ENCODE results near the gene ADGB.
"Not testable (repeated sequence)": the region's sequence is repeated elsewhere in the genome, so short reads cannot be mapped to it uniquely, and the experiment has no call there.

The ADGB gene

DNA sequence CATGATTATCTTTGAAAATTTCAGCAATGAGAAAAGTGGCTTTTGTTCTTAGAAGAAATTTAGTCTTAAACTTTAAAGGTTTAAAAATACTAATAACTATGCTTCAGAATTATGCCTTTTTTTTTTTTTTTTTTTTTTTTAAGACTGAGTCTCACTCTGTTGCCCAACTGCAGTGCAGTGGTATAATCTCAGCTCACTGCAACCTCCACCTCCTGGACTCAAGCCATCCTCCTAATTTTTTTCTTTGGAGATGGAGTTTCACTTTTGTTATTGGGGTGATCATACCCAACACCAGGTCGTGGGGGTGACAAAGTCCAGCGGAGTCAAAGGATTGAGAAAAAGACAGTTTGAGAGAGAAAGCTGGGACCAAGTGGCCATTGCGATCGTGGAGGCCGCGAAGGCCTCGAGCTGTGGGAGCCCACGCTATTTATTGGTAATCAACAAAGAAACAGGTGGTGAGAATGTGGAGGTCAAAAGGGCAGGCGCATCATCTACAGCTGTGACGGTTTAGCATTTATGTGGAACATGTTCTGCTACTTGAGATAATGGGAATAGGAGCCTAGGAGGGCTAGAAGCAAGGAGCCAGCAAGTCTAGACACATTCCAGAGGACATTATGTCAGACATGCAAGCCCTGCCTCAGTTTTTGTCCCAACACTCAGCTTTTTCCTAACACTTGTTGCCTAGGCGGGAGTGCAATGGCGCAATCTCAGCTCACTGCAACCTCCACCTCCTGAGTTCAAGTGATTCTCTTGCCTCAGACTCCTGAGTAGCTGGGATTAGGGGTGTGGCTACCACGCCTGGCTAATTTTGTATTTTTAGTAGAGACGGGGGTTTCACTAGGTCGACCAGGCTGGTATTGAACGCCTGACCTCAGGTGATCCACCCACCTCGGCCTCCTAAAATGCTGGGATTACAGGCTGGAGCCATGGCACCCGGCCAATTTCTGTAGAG is 217.0 kb downstream of the ADGB start:
- not testable (repeated sequence) for DNase-seq (ENCODE audit: low read depth, low spot score)

DNA sequence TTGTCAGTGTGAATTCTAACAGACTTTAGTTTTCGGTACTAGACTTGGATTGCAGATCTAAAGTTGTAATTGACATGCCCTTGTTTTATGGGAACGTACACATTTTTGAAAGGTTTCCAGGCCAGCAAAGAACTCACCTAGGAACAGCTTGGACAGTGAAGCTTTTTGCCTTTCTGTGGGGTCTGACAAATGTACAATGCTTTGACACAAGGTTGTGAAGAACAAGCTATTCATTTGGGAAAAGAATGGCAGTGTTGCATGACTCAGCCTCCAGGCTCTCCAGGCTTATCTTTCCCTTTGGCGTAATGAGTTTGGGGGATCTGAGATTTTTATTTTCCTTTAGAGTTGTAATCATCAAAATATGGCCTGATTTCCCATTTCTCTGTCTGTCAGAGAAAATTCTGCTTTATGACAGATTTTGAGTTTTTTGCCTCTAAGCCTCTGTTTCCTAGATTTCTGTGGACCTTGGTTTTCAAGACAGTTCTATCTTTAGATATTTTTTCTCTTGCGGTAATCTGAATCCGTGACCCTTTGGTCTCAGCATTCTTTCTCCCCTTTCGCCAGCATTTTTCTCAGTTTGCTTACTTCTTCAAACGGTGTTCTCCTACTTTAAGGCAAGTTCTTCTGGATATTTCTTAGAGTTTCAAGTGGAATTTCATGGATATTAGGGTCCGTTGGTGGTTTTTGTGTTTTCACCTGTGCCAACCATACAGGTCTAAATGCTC is 221.0 kb downstream of the ADGB start:
- DNase-seq (ENCODE audit: low read depth, low spot score): no peak

DNA sequence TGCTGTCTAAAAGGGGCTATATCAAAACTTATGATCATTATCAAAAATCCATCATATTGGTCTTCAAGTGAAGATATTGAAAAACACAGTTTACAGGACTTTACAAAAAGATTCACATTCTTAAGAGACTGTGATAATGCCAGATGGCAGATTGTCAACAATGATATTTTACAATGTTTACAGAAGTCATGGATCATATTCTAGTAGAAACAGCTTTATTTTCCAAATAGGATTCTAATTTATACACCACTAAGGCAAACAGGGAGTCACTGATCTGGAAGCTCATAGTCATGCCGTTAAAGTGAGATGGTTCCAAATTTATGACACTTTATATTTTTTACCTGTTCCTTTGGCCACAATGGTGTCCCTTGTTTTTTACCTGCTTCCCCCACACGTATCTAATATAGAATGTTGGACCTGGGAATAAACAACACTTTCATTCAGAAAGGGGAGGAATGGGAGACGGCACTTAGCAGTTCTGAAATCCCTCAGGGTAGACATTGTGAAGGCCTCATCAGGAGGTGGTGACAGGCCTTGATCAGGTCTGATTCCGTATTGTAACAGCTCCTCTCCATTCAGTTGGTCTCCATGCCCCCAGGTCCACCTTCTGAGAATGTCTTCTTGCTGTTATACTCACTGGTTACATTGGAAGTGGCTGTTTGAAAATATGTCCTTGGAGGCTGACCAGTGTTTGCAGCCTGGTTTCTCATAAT is 228.6 kb downstream of the ADGB start:
- DNase-seq (ENCODE audit: low read depth, low spot score): no peak

DNA sequence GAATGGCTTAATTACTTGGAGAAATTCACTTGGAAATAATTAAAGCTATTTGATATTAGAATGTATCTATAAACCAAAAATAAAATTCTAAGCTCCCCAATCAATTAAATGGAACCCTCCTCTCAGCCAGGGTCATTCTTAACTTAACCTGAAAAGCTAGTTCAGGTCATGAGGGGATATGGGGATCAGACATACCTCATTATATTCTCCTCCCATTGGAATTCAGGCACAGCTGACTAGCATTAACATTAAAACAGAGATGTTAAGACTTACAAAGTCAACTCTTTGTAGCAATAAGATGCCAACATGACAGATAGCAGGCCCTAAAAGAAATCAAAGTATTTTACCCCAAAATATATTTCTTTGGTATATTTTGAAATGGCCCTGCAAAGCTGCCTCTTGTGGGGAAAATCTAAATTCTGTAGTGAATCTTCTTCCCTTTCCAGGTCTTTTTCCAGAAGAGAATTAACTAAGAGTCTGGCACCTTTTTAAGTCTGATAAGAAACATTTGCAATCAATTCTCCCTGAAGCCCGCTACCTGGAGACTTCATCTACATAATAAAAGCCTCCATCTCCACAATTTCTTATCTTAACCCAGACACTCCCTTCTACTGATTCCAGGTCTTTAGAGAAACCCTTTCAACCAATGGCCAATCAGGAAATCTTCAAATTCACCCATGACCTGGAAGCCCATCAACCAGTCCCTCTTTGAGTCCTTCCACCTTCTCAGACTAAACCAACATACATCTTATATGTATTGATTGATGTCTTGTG is 231.2 kb downstream of the ADGB start:
- no peak for DNase-seq (ENCODE audit: low read depth, low spot score)

DNA sequence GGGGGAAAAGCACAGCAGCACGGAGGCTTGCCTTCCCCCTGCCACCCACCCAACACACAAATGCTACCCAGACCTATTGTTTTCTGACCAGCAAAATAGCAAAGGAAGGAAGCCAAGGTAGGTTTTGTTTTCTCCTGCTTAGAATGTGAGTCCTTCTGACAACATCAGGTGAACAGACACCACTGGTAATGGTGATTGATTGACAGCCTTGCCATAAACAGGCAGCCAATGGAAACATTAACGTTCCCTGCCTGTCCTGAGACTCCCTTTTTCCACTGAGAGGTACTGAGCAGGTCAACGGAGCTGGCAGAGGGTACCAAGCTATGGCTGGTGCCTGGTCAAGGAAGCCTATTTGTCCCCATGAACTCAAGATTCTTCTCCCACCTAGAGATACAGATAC is 234.4 kb downstream of the ADGB start:
- DNase-seq (ENCODE audit: low read depth, low spot score): no peak

DNA sequence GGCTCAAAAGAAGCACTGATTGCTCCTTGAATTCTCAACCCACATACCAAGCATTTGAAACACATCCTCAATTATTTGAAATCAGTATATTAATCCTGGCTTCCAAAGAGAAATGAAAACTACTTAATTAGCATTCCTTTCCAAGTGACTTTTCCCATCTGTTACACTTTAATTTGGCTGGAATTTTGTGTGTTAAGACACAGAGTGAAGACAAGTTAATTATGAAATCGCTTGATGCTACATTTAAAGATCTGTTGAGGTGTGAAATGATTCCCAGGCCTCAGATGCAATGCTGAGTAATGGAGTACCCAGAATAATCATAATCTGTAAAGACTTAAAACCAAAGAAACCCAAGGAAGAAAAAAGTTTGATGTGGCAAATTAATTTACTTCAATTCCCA is 241.4 kb downstream of the ADGB start:
- DNase-seq (ENCODE audit: low read depth, low spot score): no peak

DNA sequence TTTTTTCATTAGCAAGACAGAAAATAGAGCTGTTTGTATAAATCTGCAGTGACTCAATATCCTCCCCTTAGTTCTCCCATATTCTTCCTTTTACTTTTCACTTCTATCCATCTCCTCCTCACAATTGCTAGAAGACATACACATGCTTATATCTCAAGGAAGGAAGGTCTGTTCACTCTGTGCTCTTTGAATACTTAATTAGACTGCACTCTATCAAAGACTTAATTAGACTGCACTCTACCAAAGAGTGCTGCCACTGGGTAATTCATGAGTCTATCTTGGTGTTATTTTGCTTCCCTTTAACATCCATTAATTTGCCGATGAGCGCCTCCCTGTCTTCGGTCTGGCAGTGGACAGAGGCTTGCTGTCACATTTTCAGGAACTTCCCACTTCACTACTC is 241.9 kb downstream of the ADGB start:
- DNase-seq (ENCODE audit: low read depth, low spot score): no peak

DNA sequence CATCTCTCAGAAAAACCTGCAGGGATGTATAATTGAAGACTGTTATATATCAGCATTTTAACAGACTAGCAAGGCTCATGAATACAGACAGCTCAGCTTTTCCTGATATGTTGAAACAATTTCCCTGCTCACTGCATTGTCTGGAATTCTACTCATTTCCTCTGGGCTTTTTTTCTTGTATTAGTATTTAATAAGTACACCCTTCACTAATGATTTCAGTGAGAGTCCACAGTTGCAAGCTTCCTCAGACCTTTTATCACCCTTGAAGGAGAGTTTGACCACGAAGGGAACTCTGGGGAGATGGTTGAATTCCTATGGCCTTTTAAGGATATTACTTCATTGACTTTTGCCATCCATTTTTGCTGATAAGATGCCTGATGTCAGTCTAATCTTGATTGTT is 248.7 kb downstream of the ADGB start:
- DNase-seq (ENCODE audit: low read depth, low spot score): no peak

DNA sequence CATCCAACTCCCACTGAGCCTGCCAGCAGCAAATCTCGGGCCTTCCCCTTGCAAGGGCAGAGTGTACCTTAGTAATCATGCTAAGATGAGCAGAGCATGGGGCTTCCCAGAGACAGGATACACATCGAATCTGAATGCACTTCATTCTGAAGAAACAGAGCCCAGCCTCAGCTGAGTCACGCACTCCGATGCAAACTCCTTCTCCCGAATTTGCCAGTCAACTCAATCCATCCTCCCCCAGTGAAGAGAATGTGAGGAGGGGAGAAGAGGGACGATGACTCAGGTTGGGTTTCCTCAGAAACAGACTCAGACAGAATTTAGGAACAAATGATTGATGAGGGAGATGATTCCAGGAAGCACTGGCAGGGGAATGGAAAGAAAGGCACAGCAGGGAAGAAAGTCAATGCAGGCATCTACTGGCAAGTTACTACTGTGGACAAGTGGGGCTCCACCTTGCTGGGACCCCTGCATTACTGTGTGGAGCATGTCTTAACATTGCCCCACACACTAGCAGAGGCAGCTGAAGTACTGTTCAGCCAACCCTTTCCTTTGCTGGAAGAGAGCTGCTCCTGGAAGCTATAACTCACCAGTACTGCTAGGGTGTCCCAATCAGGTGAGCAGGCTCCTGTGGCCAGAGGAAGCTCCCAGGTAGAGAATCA is 251.6 kb downstream of the ADGB start:
- no peak for DNase-seq (ENCODE audit: low read depth, low spot score)

DNA sequence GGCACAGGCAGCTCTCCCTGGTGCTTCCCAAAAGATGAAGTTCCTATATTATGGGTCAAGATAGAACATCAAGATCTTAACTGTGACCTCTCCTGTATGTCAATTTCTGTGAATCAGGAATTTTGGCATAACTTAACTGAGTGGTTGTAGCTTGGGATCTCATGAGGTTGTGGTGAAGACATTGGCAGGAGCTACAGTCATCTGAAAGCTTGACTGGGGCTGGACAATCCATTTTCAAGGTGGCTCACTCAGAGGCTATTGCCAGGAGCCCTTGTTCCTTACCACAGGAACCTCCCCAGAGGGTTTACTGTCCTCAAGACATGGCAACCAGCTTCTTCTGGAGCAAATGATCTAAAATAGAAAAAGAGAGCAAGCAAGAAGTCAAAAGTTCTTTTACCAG is 252.2 kb downstream of the ADGB start:
- no peak for DNase-seq (ENCODE audit: low read depth, low spot score)

DNA sequence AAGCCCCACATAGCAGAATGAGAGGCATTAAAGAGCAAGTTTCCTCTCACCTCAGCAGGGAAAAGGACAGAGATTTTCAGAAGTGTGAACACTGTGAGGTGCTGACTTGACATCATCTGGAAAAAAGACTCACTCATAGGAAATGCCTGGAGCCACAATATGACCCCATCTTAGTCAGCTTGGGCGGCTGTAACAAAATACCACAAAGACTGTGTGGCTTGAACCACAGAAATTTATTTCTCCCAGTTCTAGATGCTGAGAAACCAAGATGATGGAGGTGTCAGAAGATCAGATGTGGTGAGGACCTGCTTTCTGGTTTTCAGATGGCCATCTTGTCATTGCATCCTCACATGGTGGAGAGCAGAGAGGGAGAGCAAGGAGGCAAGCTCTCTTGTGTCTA is 253.1 kb downstream of the ADGB start:
- DNase-seq (ENCODE audit: low read depth, low spot score): no peak

DNA sequence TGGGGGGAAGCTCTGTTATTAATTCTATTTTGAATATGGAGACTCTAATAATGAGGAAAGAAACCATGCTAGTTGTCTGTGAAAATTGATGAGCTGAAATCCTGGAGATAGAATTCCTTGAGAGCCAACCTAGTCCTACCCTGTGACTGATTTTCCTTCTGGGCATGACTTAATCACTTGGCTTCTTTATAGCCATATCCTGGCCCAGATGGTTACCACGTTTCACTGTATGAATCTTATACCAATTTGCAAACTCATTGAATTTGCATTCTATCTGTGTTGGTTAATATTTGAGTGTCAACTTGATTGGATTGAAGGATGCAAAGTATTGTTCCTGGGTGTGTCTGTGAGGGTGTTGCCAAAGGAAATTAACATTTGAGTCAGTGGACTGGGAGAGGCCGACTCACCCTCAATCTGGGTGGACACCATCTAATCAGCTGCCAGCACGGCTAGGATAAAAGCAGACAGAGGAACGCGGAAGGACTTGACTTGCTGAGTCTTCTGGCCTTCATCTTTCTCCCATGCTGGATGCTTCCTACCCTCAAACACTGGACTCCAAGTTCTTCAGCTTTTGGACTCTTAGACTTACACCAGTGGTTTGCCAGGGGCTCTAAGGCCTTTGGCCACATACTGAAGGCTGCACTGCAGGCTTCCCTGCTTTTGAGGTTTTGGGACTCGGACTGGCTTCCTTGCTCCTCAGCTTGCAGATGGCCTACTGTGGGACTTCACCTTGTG is 255.9 kb downstream of the ADGB start:
- DNase-seq (ENCODE audit: low read depth, low spot score): not testable (repeated sequence)

DNA sequence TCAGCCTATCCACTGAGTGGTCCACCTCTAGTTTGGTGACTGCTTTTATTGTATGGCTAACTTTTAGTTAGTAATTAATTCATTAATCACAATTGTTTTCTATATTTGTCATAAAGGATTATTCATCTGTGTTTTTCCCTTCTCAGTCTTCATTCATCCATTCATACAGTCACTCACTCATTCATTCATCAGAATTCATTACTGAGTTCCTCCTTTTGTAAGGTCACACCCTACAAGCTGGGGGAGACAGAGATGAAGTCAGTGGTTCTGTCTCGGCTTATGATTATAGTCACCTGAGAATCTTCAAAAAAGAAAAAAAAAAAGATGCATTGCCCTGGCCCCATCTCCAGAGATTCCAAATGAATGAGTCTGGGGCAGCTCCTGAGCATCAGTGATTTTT is 257.1 kb downstream of the ADGB start:
- DNase-seq (ENCODE audit: low read depth, low spot score): no peak

DNA sequence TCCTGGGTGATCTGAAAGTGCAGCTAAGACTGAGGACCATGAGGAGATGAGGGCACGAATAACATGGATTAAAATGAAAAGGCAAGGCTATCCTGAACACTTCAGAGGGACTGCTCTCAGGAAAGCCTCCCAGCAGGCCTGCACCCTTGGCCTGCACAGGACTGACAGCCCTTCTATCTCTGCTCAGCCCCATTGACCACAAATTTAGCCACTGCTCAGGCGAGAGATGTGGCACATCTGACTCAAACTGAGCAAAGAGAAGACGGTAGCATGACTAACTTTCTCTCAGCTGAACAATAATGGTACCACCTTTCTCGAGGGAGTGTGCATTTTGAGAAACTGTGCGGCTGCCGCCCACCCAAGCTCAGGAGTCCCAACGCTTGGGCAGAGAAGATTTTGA is 257.5 kb downstream of the ADGB start:
- DNase-seq (ENCODE audit: low read depth, low spot score): no peak

DNA sequence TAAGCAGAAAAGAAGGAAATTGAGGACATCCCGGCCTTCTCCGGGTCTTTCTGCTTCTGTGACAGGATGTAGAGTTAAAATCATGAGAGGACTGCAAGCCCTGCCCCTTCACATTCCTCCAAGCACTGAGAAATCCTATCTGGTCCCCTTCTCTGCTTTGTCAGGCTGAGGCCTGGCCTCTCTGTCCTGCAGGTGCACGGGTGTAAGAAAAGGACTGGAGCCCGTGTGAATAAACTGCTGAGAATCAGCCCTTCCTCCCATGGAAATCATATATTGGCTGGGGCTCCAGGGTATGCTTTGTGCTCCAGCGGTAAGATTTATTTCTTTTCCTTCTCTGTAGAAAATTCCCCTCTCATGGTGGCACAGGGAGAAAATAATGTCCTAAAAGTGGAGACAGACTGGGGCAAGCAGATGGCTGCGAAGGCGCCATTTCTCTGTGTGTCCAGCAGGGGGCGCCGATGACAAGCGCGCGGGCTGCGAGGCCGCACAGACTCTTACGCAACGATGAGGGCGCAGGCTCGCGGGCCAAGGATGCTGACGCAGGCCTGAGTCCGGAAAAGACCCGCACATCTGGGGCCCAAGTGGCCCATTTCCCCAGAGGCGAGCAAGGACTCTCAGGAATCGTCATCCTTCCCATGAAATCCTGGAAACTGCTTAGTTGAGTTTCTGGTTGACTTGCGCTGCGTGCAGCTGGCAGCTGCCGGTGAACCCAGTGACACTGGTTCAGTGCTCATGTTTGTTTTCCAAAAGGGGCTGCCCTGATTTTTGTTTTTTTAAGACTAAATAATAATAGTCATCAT is 258.6 kb downstream of the ADGB start:
- peak; percentile 97 for DNase-seq (ENCODE audit: low read depth, low spot score)

DNA sequence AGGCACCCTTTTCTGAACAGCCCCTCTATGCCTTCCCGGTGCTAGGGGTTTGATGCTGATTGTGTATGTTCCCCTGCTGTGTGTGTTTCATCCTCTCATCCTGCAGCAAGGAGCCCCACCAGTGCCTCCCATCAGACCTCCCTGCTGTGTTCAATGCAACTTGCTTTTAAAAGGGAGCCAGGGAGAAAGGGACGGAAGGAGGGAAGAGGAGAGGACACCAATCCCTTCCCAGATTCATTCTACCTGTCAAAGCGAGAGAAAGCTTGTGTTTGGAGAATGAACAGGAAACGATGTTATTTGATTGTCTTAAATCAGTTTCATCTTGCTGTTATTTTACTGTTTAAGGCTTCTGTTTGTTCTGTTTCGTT is 259.2 kb downstream of the ADGB start:
- no peak for DNase-seq (ENCODE audit: low read depth, low spot score)

DNA sequence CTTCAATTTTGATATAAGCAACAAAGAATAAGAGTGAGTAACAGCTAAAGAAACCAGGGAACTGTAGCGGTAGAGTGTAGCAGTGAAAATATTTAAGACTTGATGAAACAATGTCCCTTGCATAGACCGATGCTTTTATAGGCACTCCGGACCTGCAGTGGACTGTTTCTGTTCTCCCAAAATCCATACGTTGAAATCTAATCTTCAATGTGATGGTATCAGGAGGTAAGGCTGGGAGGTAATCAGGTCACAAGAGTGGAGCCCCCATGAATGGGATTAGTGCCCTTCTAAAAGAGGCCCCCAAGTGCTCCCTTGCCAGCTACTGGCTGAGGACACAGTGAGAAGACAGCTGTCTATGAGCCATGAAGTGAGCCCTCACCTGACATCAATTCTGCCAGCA is 260.4 kb downstream of the ADGB start:
- no peak for DNase-seq (ENCODE audit: low read depth, low spot score)

DNA sequence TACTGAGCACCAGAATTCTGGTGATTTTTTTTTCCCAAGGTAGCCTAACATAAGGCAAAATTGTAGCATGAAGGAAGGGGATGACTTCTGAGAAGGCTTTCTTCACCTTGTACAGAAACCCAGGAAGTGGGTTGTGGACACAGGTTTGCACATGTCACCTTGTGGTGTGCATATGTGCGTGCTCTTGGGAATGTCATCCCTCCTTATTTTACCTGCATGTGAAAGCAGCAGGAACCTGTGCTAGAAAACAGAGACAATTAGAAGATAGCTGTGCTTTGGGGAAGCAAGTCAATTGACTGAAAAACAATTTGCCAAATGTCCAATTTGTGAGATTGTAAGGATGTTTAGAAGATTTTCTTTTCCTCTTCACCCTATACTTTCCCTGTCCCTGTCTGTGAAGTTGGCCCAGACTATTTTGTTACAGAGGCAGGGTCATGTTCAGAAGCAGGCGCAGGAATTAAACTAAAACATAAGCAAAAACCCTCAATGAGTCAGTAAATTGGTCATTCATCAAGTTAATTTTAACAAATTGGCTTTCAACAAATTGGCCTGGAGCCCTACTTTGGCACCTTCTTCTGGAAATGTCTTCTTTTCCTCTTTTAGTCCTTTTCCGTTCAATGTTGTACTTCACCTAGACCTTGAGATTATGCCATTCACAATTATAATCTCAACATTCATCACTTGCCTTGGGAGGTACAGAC is 261.2 kb downstream of the ADGB start:
- no peak for DNase-seq (ENCODE audit: low read depth, low spot score)

DNA sequence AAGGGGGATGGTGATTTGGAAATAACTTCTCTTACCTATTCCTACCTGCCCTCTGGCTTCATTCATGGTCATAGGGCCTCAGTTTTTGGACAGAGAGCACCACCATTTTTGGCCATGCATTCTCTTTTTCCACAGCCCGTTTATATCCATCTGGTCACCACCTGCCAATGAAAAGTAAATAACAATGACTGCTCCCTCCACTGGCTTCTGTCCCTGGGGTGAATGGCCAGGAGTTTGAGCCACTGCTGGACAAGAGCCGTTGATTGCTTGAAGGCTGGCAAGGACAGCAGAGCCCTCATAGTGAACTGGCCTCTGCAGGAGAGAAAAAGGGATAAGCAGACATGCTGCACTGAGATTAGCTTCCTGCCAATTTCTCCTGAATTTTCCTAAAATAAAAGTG is 261.8 kb downstream of the ADGB start:
- no peak for DNase-seq (ENCODE audit: low read depth, low spot score)
